ENCODE results near the gene ZDHHC12. TPM values are rescaled to one million over a fixed set of nuclear protein-coding genes. Genes with fewer than 3 reads are reported as not detected.

ZDHHC12 gene
- total RNA-seq, 3 donors from 2014 or later (not counting 1 experiment from before 2014, with no cell fraction given), result 26.1 to 37.1 (median 28.6) TPM

DNA sequence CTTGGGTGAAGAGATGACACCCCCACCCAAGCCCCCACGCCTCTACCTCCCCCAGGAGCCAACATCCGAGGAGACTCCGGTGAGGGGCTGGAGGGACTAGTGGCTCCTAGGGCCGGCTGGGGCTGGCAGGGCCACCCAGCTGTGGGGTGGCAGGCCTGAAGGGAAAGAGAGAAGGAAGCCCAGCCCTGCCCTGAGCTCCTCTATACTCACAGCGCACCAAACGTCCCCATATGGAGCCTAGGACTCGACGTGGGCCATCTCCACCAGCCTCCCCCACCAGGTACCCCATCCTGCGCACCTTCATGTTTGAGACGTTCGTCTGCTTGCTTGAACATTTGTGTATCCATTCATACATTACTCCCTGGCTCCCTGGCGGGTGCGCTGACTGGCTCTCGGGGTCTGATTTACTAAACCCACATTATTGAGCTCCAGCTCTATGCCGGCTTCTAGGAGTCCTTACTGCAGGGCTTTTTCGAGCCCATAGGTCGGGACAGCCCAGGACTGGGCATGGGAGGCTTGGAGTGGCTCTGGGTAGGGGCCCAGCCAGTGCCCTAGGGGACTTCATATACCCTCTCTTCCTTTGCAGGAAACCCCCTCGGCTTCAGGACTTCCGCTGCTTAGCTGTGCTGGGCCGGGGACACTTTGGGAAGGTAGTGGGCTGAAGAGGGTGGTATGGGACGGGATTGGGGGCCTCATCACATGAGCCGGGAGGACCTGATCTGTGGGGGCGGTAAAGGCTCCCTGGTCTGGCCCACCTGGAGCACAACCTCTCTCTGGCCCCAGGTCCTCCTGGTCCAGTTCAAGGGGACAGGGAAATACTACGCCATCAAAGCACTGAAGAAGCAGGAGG is 9.1 kb downstream of the ZDHHC12 start:
- no peaks in the 10 kb centered on the region for H3K9me3 ChIP-seq (ENCODE audit: control insufficient read depth, insufficient read depth, low read length)
- Mint-ChIP-seq H3K4me3 (no peak overlapping the region), H3K27me3 (ENCODE audit: low read depth in 2 of 2) (no peaks in the 10 kb centered on the region), H3K27ac (no peak overlapping the region), H3K36me3 (no peaks in the 10 kb centered on the region), H3K4me1 (no peaks in the 10 kb centered on the region), H3K9me3 (no peaks in the 10 kb centered on the region)
- TF ChIP-seq, protein P1, sequence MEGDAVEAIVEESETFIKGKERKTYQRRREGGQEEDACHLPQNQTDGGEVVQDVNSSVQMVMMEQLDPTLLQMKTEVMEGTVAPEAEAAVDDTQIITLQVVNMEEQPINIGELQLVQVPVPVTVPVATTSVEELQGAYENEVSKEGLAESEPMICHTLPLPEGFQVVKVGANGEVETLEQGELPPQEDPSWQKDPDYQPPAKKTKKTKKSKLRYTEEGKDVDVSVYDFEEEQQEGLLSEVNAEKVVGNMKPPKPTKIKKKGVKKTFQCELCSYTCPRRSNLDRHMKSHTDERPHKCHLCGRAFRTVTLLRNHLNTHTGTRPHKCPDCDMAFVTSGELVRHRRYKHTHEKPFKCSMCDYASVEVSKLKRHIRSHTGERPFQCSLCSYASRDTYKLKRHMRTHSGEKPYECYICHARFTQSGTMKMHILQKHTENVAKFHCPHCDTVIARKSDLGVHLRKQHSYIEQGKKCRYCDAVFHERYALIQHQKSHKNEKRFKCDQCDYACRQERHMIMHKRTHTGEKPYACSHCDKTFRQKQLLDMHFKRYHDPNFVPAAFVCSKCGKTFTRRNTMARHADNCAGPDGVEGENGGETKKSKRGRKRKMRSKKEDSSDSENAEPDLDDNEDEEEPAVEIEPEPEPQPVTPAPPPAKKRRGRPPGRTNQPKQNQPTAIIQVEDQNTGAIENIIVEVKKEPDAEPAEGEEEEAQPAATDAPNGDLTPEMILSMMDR (IDR thresholded peaks at IDR 0.05), result no peak
- H3K4me1 ChIP-seq (ENCODE audit: control insufficient read depth, insufficient read depth, low read length), result no peaks in the 10 kb centered on the region
- H3K27me3 ChIP-seq (ENCODE audit: control insufficient read depth, insufficient read depth, low read length), result no peaks in the 10 kb centered on the region
- H3K36me3 ChIP-seq (ENCODE audit: control insufficient read depth, insufficient read depth, low read length), result no peaks in the 10 kb centered on the region
- no peak overlapping the region for H3K27ac ChIP-seq (ENCODE audit: low read length)
- intact Hi-C loops (cut with micrococcal nuclease), result no loop called here
- no peak for DNase-seq
- ATAC-seq, result no peak
- WGBS (ENCODE audit: insufficient coverage), result 92% methylated on average over 21 of the region's 24 CpGs
- no peak overlapping the region for H3K4me3 ChIP-seq (ENCODE audit: low read length)

- H3K27ac Mint-ChIP-seq, result no peak overlapping the region
- DNase-seq, result no peak
- 96% methylated on average over 19 of the region's 19 CpGs for WGBS (ENCODE audit: insufficient coverage)
Observed at GRCh38 chr9:128713941-128714573, 9.9 kb downstream of the ZDHHC12 start.

DNA sequence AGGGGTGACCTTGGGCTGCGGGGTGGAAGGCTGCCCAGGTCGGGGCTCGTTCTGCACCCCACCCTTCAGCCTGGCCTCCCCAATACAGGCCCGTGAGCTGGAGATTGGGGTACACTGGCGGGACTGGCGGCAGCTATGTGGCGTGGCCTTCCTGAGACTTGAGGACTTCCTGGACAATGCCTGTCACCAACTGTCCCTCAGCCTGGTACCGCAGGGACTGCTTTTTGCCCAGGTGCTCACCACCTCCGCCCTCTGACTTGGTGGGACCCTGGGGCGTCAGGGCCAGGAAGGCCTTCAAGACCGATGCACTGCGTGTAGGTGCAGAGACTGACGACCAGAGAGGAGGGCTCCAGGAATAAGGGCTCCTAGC is 10.5 kb downstream of the ZDHHC12 start:
- no peaks in the 10 kb centered on the region for H3K9me3 Mint-ChIP-seq
- no peak for ATAC-seq
- no peak overlapping the region for H3K4me3 Mint-ChIP-seq
- H3K4me1 Mint-ChIP-seq, result no peaks in the 10 kb centered on the region
- H3K27me3 Mint-ChIP-seq (ENCODE audit: low read depth in 2 of 2), result no peaks in the 10 kb centered on the region
- no peaks in the 10 kb centered on the region for H3K9me3 ChIP-seq (ENCODE audit: control insufficient read depth, insufficient read depth, low read length)
- DNase-seq, result no peak
- no peak overlapping the region for H3K27ac Mint-ChIP-seq
- no peak overlapping the region for H3K4me3 ChIP-seq (ENCODE audit: low read length)
- TF ChIP-seq, protein P1 (IDR thresholded peaks at IDR 0.05), result no peak
- H3K27ac ChIP-seq (ENCODE audit: low read length), result no peak overlapping the region
- 95% methylated on average over 13 of the region's 13 CpGs for WGBS (ENCODE audit: insufficient coverage)
- no peaks in the 10 kb centered on the region for H3K4me1 ChIP-seq (ENCODE audit: control insufficient read depth, insufficient read depth, low read length)
- H3K36me3 ChIP-seq (ENCODE audit: control insufficient read depth, insufficient read depth, low read length), result no peaks in the 10 kb centered on the region
- H3K27me3 ChIP-seq (ENCODE audit: control insufficient read depth, insufficient read depth, low read length), result no peaks in the 10 kb centered on the region
- H3K36me3 Mint-ChIP-seq, result no peaks in the 10 kb centered on the region
- intact Hi-C loops (cut with micrococcal nuclease), result no loop called here

More at GRCh38 chr9:128713941-128714573, 9.9 kb downstream of the ZDHHC12 start:
- no peaks in the 10 kb centered on the region for H3K9me3 ChIP-seq (ENCODE audit: control insufficient read depth, insufficient read depth, low read length)
- TF ChIP-seq, protein P1 (IDR thresholded peaks at IDR 0.05), result no peak
- intact Hi-C loops (cut with micrococcal nuclease), result no loop called here
- no peak overlapping the region for H3K4me3 Mint-ChIP-seq
- no peaks in the 10 kb centered on the region for H3K4me1 ChIP-seq (ENCODE audit: control insufficient read depth, insufficient read depth, low read length)
- no peaks in the 10 kb centered on the region for H3K27me3 ChIP-seq (ENCODE audit: control insufficient read depth, insufficient read depth, low read length)
- H3K9me3 Mint-ChIP-seq, result no peaks in the 10 kb centered on the region
- no peaks in the 10 kb centered on the region for H3K27me3 Mint-ChIP-seq (ENCODE audit: low read depth in 2 of 2)
- no peak for ATAC-seq
- no peaks in the 10 kb centered on the region for H3K36me3 Mint-ChIP-seq
- H3K27ac ChIP-seq (ENCODE audit: low read length), result no peak overlapping the region
- no peaks in the 10 kb centered on the region for H3K4me1 Mint-ChIP-seq
- H3K36me3 ChIP-seq (ENCODE audit: control insufficient read depth, insufficient read depth, low read length), result no peaks in the 10 kb centered on the region
- no peak overlapping the region for H3K4me3 ChIP-seq (ENCODE audit: low read length)
